ENCODE measurements around the gene AFAP1.

Gene AFAP1

GRCh38 chr4:7767966-7768365, 171.7 kb downstream of the AFAP1 start:
- no peak for DNase-seq (ENCODE audit: low read depth)

DNA sequence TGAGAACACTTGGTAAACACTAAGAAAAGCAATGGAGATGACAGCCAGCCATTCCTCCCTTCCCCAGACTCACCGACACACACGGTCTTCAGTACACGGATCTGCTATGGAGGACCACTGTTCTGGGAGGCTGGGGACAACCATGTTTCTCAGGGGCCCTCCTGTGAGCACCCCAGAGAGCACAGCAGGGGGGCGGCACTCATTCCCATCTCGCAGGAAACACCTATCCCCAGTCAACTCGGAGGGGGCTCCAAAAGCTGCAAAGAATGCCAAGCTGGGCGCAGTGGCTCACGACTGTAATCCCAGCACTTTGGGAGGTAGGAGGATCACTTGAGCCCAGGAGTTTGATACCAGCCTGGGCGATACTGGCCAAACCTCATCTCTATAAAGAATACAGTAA, 172.1 kb downstream of the AFAP1 start:
- no peak for DNase-seq (ENCODE audit: low read depth)

GRCh38 chr4:7766661-7767345, 172.9 kb downstream of the AFAP1 start:
- no peak for DNase-seq (ENCODE audit: low read depth)

DNA sequence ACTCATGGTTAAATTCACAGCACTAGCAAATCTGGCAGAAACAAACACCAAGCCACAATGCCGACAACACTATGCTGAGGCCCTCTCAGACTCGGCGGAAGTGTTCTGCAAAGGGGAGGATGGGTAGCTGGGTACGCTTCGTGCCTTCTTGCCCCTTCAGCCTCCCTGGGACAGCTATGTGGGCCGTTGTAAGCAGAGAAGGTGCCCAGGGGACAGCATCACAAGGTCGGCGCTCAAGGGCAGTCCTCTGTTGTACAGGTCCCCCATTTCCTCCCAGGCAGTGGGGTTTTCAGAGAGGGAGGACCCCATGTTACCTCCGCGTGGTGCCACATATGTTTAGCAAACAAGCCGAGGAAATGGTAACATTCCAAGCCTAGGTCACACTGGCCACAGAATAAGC, 173.6 kb downstream of the AFAP1 start:
- DNase-seq (ENCODE audit: low read depth), result no peak

DNA sequence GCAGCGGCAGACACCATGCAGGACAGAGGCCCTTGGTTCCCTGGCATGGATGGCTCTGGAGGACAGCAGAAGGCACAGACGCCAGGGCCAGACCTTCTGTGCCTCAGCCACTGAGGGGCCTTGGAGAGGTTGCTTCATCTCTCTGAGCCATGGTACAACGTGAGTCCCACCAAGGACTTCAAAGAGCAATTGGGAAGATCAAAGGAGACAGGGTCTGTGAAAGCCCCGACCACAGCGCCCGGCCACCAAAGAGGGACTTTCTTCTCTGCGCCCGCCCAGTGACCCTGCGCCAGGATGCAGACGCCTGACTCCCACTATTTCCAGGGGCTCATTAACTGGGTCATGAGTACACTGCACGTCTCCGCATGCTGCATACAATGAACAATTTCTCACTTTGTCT, 174.0 kb downstream of the AFAP1 start:
- DNase-seq (ENCODE audit: low read depth), result no peak

DNA sequence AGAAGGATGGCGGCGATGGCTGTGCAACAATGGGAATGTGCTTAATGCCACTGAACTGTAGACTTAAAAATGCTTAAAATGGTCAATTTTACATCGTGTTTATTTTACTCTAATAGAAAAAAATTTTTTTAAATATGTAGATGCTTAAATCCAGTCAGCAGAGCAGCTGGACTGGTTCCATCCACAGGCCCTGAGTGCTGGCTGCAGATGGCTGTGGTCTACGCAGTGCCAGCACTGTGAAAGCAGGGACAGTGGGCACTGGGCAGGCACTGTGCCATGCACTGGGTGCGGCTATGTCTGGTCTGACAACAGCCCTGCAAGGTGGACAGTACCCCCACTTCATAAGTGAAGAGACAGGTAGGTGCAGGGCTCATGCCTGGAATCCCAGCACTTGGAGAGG, 175.2 kb downstream of the AFAP1 start:
- DNase-seq (ENCODE audit: low read depth), result no peak

- peak; percentile 64 for DNase-seq (ENCODE audit: low read depth)
These were observed 175.9 kb downstream of the AFAP1 start for GRCh38 chr4:7763788-7764187.

GRCh38 chr4:7763106-7763505, 176.6 kb downstream of the AFAP1 start:
- DNase-seq (ENCODE audit: low read depth), result no peak

GRCh38 chr4:7762376-7763030, 177.2 kb downstream of the AFAP1 start:
- no peak for DNase-seq (ENCODE audit: low read depth)

GRCh38 chr4:7761720-7762119, 177.9 kb downstream of the AFAP1 start:
- DNase-seq (ENCODE audit: low read depth), result peak; percentile 50

DNA sequence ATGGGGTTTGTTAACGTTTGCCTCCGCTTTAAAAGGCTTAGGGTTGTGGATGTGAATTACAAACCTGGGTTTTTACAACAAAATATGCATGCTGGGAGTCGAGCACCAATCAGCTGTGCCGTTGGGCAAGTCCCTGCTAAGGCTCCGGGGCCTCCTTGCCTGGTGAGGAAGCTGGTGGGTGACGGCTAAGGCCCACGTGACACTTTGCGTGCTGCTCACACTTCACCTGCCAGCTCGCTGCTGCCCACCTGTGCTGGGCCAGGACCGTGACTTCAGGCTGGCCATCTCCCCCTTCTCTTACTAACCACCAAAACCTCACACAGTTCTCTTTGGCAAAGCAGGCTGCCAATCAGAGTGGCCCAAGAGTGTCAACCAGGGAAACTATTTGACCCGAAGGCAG, 178.3 kb downstream of the AFAP1 start:
- no peak for DNase-seq (ENCODE audit: low read depth)

- no peak for DNase-seq (ENCODE audit: low read depth)
These were observed 179.0 kb downstream of the AFAP1 start for GRCh38 chr4:7760706-7761105.

DNA sequence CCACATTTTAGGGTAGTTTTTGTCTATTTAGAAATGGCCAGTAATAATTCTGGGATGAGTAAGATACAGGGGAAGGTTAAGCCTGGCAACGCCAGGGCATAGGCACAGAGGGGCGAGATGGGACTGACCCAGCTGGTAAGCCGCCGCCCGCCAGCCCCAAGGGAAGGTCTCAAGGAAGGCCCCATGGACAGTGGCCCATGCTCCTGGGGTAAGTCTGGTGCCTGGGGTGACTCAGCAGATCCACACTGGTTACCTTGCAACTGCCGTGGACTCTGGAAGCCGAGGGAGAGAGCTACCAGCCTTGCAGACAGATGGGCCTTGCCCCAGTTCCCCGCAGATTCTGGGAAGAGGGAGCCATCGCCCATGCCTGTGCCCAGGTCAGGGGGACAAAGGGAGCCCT, 179.4 kb downstream of the AFAP1 start:
- DNase-seq (ENCODE audit: low read depth), result no peak

- DNase-seq (ENCODE audit: low read depth), result no peak
These were observed 180.0 kb downstream of the AFAP1 start for GRCh38 chr4:7759635-7760034.

- no peak for DNase-seq (ENCODE audit: low read depth)
These were observed 180.4 kb downstream of the AFAP1 start for GRCh38 chr4:7759216-7759615.

DNA sequence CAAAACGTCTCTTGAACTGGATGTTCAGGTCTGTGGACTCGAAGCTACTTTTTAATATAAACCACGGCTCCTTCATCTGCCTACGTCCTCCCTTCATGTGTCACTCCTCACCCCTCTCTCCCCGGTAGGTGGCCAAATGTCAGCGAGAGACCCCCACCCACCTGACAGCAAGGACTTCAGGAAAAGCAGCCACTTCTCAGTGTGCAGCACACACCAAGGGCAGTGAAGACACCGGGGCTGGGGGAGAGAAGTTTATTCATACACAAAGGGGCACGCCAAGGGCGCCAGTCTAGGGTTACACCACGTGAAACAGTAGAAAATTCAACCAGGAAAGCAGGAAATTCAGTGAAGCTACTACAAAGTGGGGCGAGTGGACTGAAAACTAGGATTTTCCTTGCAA, 181.2 kb downstream of the AFAP1 start:
- no peak for DNase-seq (ENCODE audit: low read depth)

DNA sequence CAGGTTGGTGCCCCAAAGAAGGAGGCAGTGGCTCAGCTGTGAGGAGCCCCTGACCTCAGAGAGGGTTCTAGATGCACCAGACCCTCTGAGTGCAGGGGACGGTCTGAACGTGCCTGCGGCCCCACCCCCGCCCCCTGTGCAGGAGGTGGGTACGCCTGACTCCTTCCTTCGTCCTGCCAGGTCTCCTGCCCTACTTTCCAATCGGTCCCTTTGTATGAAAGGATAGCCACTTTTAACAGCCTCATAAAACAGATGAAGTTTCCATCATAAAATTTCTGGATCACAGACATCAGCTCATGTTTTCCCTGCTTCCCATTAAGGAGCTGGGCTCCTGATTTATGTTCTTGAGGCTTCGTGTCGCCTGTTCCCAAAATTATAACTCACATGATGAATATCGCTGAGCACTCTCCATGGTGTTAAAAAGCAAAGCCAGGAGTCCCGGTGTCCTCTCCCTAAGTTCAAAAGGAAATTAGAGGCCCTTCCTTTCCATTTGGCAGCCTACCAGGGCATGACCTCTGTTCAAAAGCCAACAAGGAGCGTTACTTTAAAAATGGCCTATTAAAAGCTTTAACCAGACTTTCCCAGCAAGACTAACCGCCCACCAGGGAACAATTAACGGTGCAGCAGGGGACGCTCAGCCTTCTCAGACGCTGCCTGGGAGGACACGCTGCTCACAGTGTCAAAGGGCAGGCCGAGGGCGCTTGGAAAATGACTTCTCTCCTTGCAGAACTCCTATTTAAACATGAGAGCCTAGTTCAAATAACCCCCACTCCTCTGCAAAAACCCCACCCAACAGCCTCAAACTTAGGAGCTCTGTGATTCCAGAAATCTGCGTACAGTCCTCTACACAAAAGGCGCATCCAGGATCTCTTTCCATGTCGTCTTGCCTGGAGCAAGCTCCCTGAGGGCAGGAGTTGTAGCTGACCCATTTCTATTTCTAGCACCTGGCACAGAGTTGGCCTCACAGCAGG, 181.9 kb downstream of the AFAP1 start:
- no peak for DNase-seq (ENCODE audit: low read depth)

GRCh38 chr4:7756561-7757355, 182.9 kb downstream of the AFAP1 start:
- no peak for DNase-seq (ENCODE audit: low read depth)

- DNase-seq (ENCODE audit: low read depth), result no peak
These were observed 183.6 kb downstream of the AFAP1 start for GRCh38 chr4:7756071-7756470.

GRCh38 chr4:7755561-7755960, 184.1 kb downstream of the AFAP1 start:
- DNase-seq (ENCODE audit: low read depth), result no peak

DNA sequence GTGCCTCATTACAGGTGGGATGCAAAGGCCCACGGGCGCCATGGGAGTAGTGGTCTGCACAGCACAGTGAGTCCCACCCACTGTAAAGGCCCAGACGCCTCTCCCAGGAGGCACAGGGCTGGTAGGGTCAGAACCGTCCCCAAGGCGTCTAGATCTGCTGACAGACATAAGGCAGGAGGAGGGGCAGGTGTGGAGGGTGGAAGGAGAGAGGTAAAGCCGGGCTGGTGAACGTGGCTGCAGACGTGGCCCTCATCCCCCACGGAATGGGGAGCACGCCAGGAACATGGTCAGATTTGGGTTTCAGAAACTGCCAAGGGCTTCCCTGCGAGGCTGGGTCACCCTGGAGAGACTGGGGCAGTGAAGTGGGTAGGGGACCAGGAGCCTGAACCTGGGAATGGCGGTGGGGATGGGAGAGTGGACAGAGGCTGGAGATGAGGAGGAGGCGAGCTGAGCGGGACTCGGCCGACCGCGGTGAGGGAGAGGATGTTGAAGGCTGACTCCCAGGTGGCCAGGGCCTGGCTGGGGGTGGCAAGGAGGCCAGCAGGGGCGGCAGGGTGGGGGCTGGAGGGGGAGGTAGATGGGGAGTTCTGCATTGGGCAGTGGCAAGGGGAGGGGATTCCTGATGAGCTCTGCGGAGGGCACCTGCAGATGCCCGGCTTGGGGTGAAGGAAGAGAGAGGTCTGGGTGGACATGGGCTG, 184.9 kb downstream of the AFAP1 start:
- DNase-seq (ENCODE audit: low read depth), result no peak

Data from EH (cell line).